Activated CD8-positive, alpha-beta T cell treated with anti-CD3 and anti-CD28 coated beads for 36 hours (primary cell): Measurements from ENCODE around the gene VPS37D. TPM values are rescaled to one million over a fixed set of nuclear protein-coding genes. Genes with fewer than 3 reads are reported as not detected.
"Not testable (repeated sequence)": the region's sequence is repeated elsewhere in the genome, so short reads cannot be mapped to it uniquely, and the experiment has no call there.

Experiments
- ATAC-seq: fragments of 200-7000 bp; cut with Tn5 transposase; one replicate; pipeline ENCODE4 v1.10.0; 2021; ENCODE audit warnings: mild to moderate bottlenecking, moderate library complexity
- CTCF ChIA-PET: fragments of 350-600 bp; sonication (Branson Sonifier 250); formaldehyde crosslinking; loops from one replicate; lab custom pipeline; 2021; ENCODE audit warnings: antibody characterized with exemption; lab: Charles Lee
- POLR2A ChIA-PET: fragments of 350-600 bp; sonication (Branson Sonifier 250); formaldehyde crosslinking; loops from one replicate; lab custom pipeline; 2021; ENCODE audit warnings: antibody characterized with exemption; lab: Charles Lee
- DNase-seq: peaks from one replicate; pipeline ENCODE4 v3.0.0-alpha.2; 2020
- H3K27ac Mint-ChIP-seq: one replicate; pipeline ENCODE4 v1.8.0; 2021; ENCODE audit warnings: mild to moderate bottlenecking, mixed read lengths
- H3K27me3 Mint-ChIP-seq: one replicate; pipeline ENCODE4 v1.8.0; 2021; ENCODE audit warnings: mixed read lengths
- H3K36me3 Mint-ChIP-seq: one replicate; pipeline ENCODE4 v1.8.0; 2021; ENCODE audit warnings: low read depth, mixed read lengths
- H3K4me1 Mint-ChIP-seq: one replicate; pipeline ENCODE4 v1.8.0; 2021; ENCODE audit warnings: low read depth, mixed read lengths
- H3K4me3 Mint-ChIP-seq: one replicate; pipeline ENCODE4 v1.8.0; 2021; ENCODE audit warnings: mild to moderate bottlenecking, moderate library complexity, mixed read lengths
- H3K9me3 Mint-ChIP-seq: one replicate; pipeline ENCODE4 v1.8.0; 2021; ENCODE audit warnings: mixed read lengths
- CTCF ChIP-seq: fragments of 200-600 bp; IDR thresholded peaks from one replicate; pipeline ENCODE4 v1.8.0; 2022; ENCODE audit warnings: antibody characterized with exemption, mild to moderate bottlenecking
- intact Hi-C: fragments of 100-400 bp; cut with micrococcal nuclease; formaldehyde crosslinking; loops from one replicate; pipeline ENCODE4 v1.10.0; 2022
- total RNA-seq, 2 experiments: library from RNA; stranded (reverse); gene quantifications; one replicate each; pipeline ENCODE4 v1.2.3, GENCODE V29; 2021

The VPS37D gene
- total RNA-seq, 2 experiments from 2014 or later: 0.87 to 1.1 TPM

GRCh38 chr7:73649576-73649975 lies 18.1 kb upstream of the VPS37D start:
- no peaks in the 10 kb centered on the region for H3K36me3 Mint-ChIP-seq
- intact Hi-C loops: no loop called here
- H3K4me3 Mint-ChIP-seq: no peak overlapping the region
- H3K27me3 Mint-ChIP-seq: peaks cover 54% of the 10 kb centered on the region
- no peak overlapping the region for H3K27ac Mint-ChIP-seq
- H3K4me1 Mint-ChIP-seq: peaks cover 7% of the 10 kb centered on the region
- CTCF ChIA-PET: interaction anchor here (1.3 kb wide), 1 partner anchor 43 kb away, joined by 3 read pairs; no protein-coding TSS in a partner anchor
- no peaks in the 10 kb centered on the region for H3K9me3 Mint-ChIP-seq
- TF ChIP-seq CTCF: no peak
- DNase-seq (no peak), ATAC-seq (no peak)
- POLR2A ChIA-PET: interaction anchor here (0.7 kb wide), 1 partner anchor 201 kb away, joined by 3 read pairs; no protein-coding TSS in a partner anchor

GRCh38 chr7:73650524-73650923 lies 17.1 kb upstream of the VPS37D start:
- no peak for TF ChIP-seq CTCF
- Mint-ChIP-seq H3K4me1 (peaks cover 7% of the 10 kb centered on the region), H3K4me3 (no peak overlapping the region), H3K36me3 (no peaks in the 10 kb centered on the region), H3K9me3 (no peaks in the 10 kb centered on the region), H3K27ac (no peak overlapping the region), H3K27me3 (peaks cover 46% of the 10 kb centered on the region)
- ChIA-PET CTCF (interaction anchor here (1.3 kb wide), 1 partner anchor 43 kb away, joined by 3 read pairs; no protein-coding TSS in a partner anchor), POLR2A (no interaction called here)
- intact Hi-C loops: no loop called here
- no peak for DNase-seq
- no peak for ATAC-seq

GRCh38 chr7:73652541-73652949 lies 15.1 kb upstream of the VPS37D start:
- intact Hi-C loops: no loop called here
- DNase-seq: no peak
- POLR2A ChIA-PET: interaction anchor here (1.3 kb wide), 1 partner anchor 13 kb away, joined by 3 read pairs; no protein-coding TSS in a partner anchor
- no peak for TF ChIP-seq CTCF
- ATAC-seq: no peak
- peaks cover 30% of the 10 kb centered on the region for H3K27me3 Mint-ChIP-seq
- no peak overlapping the region for H3K4me3 Mint-ChIP-seq
- H3K9me3 Mint-ChIP-seq: no peaks in the 10 kb centered on the region
- no peak overlapping the region for H3K27ac Mint-ChIP-seq
- H3K4me1 Mint-ChIP-seq: peaks cover 7% of the 10 kb centered on the region
- H3K36me3 Mint-ChIP-seq: no peaks in the 10 kb centered on the region
- CTCF ChIA-PET: interaction anchor here (1.0 kb wide), 1 partner anchor 46 kb away, joined by 3 read pairs; no protein-coding TSS in a partner anchor

GRCh38 chr7:73655309-73655708 lies 12.3 kb upstream of the VPS37D start:
- POLR2A ChIA-PET, H3K27ac Mint-ChIP-seq, H3K4me3 Mint-ChIP-seq, H3K4me1 Mint-ChIP-seq, H3K36me3 Mint-ChIP-seq, ATAC-seq, intact Hi-C loops, H3K9me3 Mint-ChIP-seq, DNase-seq, CTCF ChIA-PET: not testable (repeated sequence)
- peaks cover 19% of the 10 kb centered on the region for H3K27me3 Mint-ChIP-seq

- Mint-ChIP-seq H3K4me1 (no peaks in the 10 kb centered on the region), H3K36me3 (no peaks in the 10 kb centered on the region), H3K9me3 (peaks cover 9% of the 10 kb centered on the region), H3K27me3 (peaks cover 23% of the 10 kb centered on the region), H3K27ac (no peak overlapping the region), H3K4me3 (no peak overlapping the region)
- intact Hi-C loops: no loop called here
- no peak for TF ChIP-seq CTCF
- ATAC-seq (no peak), DNase-seq (no peak)
- ChIA-PET CTCF (no interaction called here), POLR2A (interaction anchor here (1.3 kb wide), 1 partner anchor 17 kb away, joined by 4 read pairs; no protein-coding TSS in a partner anchor)
Measured at GRCh38 chr7:73659983-73660382, 7.6 kb upstream of the VPS37D start.

- H3K4me1 Mint-ChIP-seq, POLR2A ChIA-PET, intact Hi-C loops, H3K4me3 Mint-ChIP-seq, ATAC-seq, H3K27ac Mint-ChIP-seq, CTCF ChIA-PET, DNase-seq, H3K36me3 Mint-ChIP-seq, H3K9me3 Mint-ChIP-seq: not testable (repeated sequence)
- peaks cover 27% of the 10 kb centered on the region for H3K27me3 Mint-ChIP-seq
Measured at GRCh38 chr7:73660594-73660993, 7.0 kb upstream of the VPS37D start.
